DMS153 treated with DMSO at 0.1 percent for 48 hours (cell line): Measurements from ENCODE around the gene PACS2.

ENCODE experiments used
- DNase-seq: peaks from one replicate; lab custom pipeline; 2025; ENCODE audit not compliant: unreplicated experiment; lab: John Stamatoyannopoulos, UW

PACS2 gene

GRCh38 chr14:105384041-105384557 is 69.6 kb downstream of the PACS2 start:
- DNase-seq = no peak

GRCh38 chr14:105384605-105385321 is 70.2 kb downstream of the PACS2 start:
- DNase-seq = no peak

- DNase-seq = no peak
Observed at GRCh38 chr14:105385322-105385637, 70.7 kb downstream of the PACS2 start.

- no peak for DNase-seq
Observed at GRCh38 chr14:105385698-105386365, 71.3 kb downstream of the PACS2 start.

GRCh38 chr14:105386581-105387529 is 72.3 kb downstream of the PACS2 start:
- no peak for DNase-seq

GRCh38 chr14:105387530-105387922 is 73.0 kb downstream of the PACS2 start:
- no peak for DNase-seq

GRCh38 chr14:105388110-105388951 is 73.8 kb downstream of the PACS2 start:
- no peak for DNase-seq

- DNase-seq = no peak
Observed at GRCh38 chr14:105388976-105389375, 74.4 kb downstream of the PACS2 start.

GRCh38 chr14:105389534-105389933 is 75.0 kb downstream of the PACS2 start:
- DNase-seq = no peak

GRCh38 chr14:105389976-105390848 is 75.7 kb downstream of the PACS2 start:
- DNase-seq = no peak

GRCh38 chr14:105390849-105391500 is 76.4 kb downstream of the PACS2 start:
- DNase-seq = no peak

- DNase-seq = no peak
Observed at GRCh38 chr14:105391541-105391940, 77.0 kb downstream of the PACS2 start.

GRCh38 chr14:105392131-105393090 is 77.9 kb downstream of the PACS2 start:
- no peak for DNase-seq

GRCh38 chr14:105393151-105393550 is 78.6 kb downstream of the PACS2 start:
- no peak for DNase-seq

- DNase-seq = no peak
Observed at GRCh38 chr14:105394714-105395537, 80.4 kb downstream of the PACS2 start.

GRCh38 chr14:105395538-105395854 is 80.9 kb downstream of the PACS2 start:
- DNase-seq = no peak

- no peak for DNase-seq
Observed at GRCh38 chr14:105397350-105397931, 82.9 kb downstream of the PACS2 start.
